Right kidney (tissue), 9 donors: ENCODE measurements around the gene CLCN6.

Experiments used
- DNase-seq: peaks from one replicate; pipeline ENCODE4 v3.0.0-alpha.2; 2016
- long read RNA-seq, 8 donors: transcript quantifications; one replicate each; lab custom pipeline, GENCODE V29; 2026

CLCN6 gene, protein sequence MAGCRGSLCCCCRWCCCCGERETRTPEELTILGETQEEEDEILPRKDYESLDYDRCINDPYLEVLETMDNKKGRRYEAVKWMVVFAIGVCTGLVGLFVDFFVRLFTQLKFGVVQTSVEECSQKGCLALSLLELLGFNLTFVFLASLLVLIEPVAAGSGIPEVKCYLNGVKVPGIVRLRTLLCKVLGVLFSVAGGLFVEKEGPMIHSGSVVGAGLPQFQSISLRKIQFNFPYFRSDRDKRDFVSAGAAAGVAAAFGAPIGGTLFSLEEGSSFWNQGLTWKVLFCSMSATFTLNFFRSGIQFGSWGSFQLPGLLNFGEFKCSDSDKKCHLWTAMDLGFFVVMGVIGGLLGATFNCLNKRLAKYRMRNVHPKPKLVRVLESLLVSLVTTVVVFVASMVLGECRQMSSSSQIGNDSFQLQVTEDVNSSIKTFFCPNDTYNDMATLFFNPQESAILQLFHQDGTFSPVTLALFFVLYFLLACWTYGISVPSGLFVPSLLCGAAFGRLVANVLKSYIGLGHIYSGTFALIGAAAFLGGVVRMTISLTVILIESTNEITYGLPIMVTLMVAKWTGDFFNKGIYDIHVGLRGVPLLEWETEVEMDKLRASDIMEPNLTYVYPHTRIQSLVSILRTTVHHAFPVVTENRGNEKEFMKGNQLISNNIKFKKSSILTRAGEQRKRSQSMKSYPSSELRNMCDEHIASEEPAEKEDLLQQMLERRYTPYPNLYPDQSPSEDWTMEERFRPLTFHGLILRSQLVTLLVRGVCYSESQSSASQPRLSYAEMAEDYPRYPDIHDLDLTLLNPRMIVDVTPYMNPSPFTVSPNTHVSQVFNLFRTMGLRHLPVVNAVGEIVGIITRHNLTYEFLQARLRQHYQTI
- long read RNA-seq, donor 1, full-length matches to known transcripts: 1 of 1 reads
- long read RNA-seq, donor 1, partial matches to known transcripts: 0 of 1 reads
- long read RNA-seq, donor 1, other reads (novel, unspliced or antisense): 0 of 1 reads
- long read RNA-seq, donor 2, full-length matches to known transcripts: 1 of 1 reads
- long read RNA-seq, donor 2, partial matches to known transcripts: 0 of 1 reads
- long read RNA-seq, donor 2, other reads (novel, unspliced or antisense): 0 of 1 reads
- long read RNA-seq, donor 3, full-length matches to known transcripts: 2 of 2 reads
- long read RNA-seq, donor 3, partial matches to known transcripts: 0 of 2 reads
- long read RNA-seq, donor 3, other reads (novel, unspliced or antisense): 0 of 2 reads
- long read RNA-seq, donor 4, full-length matches to known transcripts: 2 of 2 reads
- long read RNA-seq, donor 4, partial matches to known transcripts: 0 of 2 reads
- long read RNA-seq, donor 4, other reads (novel, unspliced or antisense): 0 of 2 reads
- long read RNA-seq, donor 5: 0 reads
- long read RNA-seq, donor 6: 0 reads
- long read RNA-seq, donor 7, partial matches to known transcripts: 0 of 1 reads
- long read RNA-seq, donor 7, other reads (novel, unspliced or antisense): 0 of 1 reads
- long read RNA-seq, donor 8: 0 reads

DNA sequence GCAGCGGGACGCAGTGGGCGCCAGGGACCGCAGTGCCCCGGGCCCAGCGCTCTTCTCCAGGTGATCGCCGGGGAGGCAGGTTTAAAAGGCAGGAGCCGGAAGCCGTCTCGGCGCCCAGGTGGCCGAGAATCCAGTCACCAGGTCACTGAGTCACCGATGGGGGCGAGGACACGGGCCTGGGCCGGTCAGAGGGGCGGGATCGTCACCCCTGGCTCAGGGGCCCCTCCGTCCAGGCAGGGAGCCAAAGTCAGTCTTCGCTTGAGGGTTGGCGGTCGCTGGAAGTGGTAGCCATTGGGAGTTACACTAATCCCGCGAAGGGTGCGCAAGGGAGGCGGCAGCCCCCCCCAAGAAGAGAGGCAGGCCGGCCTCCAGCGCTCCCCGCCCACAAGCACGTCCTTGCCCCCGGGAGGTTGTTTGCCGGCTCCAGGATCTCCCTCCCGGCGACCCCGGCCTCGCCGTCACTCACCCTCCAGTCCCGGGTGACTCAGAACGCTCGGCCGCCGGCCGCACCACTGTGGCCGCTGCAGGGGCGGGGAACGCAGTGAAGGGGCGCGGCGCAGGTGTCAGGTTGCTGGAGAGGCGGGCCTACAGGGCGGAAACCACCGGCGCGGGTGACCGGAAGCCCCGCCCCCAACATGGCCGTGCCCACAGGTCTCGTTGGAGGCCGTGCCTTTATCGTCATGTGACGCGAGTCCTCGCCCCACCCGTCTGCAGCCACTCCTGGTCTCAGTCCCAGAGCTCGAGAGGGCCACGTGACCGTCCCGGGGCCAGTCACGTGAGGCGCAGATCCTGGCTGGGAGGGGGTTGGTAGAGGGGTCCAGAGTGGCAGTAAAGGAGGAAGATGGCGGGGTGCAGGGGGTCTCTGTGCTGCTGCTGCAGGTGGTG is at the start of gene CLCN6, which contains the start of gene MTHFR:
Gene CLCN6 (plus strand): TSS at position 770 of the 885 bp plus-strand sequence. CDS start 72 bp downstream, at position 842.
Gene MTHFR (minus strand): TSS at position 543 of the 885 bp plus-strand sequence. CDS start 2,848 bp downstream, outside the sequence.
- DNase-seq: peak; percentile 96

DNA sequence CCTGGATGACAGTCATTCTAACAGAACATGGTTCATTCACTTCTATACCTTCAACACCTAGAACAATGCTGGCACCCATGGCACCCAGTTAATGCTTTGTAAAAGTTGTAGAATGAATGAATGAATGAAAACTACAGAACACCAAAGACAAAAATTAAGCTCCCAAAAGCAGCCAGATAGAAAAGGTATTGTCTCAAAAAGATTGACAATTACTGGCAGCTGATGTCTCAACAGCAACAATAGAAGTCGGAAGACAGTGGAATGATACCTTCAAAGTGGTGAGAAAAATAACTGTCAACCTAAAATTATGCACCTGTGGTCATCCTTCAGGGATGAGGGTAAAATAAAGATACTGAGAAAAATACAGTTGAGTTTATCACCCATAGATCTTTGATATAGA is 48.9 kb upstream of the CLCN6 start:
- DNase-seq: no peak

DNA sequence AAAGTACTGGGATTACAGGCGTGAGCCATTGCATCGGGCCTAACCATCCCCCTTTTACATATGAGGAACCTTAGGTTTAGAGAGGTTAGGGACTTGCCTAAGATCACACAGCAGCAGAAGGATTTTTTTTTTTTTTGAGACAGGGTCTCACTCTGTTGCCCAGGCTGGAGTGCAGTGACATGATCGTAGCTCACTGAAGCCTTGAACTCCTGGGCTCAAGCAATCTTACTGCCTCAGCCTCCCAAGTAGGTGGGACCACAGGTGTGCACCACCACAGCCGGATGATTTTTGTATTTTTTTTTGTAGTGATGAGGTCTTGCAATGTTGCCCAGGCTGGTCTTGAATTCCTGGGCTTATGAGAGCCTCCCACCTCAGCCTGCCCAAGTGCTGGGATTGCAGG is 46.2 kb upstream of the CLCN6 start:
- DNase-seq: no peak

DNA sequence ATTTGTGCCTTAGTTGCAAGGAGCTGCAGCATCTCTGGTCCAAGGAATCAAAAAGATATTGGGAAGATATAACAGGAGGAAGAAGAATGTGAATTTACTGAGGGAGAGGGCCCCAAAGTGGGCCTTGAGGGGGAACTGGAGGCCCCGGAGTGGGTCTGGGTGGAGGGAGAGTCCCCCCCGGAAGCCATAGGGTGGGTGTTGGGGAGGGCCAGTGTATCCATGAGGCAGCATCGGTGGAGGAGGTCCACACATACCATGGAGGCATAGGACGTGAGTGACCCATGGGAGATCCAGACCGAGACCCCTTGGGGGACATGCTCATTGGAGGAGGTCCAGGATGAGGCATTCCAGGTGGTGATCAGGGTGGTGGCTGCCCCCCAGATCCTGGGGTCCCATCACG is 44.7 kb upstream of the CLCN6 start:
- DNase-seq: no peak

DNA sequence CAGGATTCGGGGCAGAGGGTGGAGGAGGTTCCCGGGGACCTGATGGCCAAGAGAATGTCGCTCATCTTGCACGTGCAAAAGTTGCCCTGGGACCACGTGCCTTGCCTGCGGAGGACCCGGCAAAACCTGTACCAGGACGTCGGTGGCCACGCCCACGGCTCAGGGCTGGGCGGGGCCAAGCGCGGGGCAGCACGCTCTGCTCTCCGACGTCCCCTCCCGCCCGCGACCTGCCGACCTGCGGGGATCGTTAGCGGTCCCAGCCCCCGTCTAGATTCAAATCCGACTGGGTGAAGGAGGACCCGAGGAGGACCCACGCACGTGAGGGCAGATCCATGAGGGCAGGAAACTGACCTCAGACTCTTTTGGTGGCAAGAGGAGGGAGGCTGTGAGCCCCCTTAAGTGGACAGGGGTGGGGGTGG is 44.0 kb upstream of the CLCN6 start, which contains the start of gene C1orf167:
Gene C1orf167 (plus strand): TSS at position 206 of the 419 bp plus-strand sequence. CDS start 2,208 bp downstream, outside the sequence.
- DNase-seq: no peak

DNA sequence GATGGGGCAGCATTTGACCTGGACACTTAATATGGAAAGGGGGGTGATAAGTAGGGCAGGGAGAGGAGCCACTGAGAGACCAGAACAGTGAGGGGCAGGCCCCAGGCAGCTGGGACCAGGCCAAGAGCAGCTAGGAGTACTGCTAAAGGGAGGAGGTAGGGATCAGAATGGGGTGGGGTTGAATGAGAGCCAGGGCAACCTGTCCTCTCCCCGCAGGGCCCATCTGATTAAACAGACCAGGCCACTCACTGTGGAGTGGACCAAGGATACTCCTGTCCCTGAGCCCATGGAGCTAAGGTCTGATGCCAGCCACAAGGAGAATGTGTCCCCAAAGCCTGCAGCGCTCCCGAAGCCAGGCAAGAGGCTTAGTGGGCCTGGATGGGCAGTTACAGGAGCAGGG is 41.9 kb upstream of the CLCN6 start:
- DNase-seq: no peak

DNA sequence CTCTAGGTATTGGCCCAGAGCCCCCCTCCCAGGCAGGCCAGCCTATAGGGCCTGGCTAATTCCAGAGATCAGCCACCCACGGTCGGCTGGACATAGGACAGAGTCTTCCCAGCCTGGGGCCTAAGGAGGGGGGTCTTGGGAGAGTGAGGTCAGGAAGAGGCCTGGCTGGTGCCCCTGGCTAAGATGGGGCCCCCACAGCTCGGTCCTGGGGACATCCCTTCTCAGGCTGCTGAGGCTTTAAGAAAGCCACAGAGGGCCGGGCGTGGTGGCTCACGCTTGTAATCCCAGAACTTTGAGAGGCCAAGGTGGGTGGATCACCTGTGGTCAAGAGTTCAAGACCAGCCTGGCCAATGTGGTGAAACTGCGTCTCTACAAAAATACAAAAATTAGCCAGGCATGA is 41.5 kb upstream of the CLCN6 start:
- DNase-seq: no peak

DNA sequence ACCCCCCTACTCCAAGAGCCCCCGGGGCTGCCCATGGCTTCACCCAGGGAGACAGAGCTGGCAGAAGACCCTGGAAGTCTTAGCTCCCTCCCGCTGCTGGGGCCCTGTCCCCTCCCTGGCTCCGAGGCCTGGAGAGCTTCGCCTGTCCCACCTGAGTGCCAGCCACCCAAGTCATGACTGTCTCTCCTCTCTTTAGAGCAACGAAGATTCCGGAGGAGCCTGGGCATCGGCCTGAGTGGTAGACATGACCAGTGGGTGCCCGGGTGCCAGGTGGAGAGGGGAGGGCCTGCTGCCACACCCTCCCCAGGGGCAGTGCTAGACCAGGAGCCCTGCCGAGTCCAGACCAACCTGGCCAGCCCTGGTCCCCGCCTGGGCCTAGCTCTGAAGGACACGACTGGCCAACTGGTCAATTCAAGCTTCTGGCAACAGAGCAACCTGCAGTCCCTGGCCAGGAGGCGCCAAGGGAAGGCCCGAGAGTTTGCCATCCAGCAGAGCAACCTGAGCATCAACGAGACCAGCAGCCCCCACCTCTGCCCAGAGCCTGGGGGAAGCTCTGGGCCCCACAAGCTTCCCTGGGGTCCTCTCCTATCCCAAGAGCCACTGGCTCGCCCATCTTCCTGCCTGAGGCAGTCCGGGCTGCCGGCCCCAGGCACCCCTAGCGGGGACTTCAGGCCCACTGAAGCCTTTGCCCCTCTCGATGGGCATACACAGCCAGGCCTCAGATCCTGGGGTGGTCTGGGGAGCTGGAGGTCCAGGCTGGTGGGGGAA is 40.1 kb upstream of the CLCN6 start:
- DNase-seq: no peak

DNA sequence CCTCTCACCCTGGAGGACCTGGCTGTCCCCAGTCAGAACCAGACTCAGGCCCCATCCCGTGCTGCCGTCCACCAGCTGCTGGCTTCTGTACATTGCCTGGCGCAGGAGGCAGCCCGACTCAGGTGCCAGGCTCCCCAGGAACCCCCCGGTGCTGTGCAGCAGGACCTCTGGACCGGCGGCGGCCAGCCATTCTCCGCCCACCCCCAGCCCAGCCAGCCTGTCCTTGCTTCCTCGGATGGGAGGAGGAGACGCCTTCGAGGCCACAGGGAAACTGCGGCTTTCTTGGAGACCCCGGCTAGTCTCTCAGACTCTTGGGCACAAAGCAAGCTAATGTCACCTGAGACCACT is 39.6 kb upstream of the CLCN6 start:
- DNase-seq: no peak

DNA sequence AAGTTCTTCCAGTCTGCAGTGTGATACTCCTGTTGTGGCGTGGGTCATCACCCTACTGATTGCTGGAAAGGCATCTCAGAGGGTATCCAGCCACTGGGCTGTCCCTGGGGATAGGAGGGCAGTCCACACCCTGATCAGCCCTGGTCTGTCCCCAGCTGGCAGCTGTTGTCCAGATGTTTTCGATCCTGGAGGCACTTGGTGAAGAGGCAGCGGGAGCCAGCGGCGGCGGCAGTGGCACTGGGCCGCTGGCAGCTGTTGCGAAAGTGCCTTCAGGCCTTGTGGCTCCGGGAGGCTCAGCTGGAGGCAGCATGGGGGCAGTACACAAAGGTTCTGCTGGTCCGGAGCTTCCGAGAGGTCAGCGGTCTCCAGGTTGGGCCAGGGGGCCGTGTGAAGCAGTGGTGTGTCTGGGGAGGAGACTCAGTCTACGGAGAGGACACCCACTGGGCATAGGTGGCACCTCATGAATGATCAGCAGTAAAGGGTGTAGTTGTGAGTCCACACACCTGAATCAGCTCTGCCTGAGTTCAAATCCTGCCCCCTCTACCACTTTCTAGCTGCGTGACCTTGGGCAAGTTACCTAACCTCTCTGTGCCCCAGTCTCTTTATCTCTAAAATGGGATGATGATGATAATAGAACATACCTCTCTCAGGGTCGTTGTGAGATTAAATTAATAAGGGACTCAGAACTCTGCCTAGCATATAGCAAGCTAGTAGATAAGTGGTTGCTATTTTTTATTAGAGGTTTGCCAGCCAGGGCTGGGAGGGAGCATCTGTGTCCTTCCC is 37.9 kb upstream of the CLCN6 start:
- DNase-seq: no peak

DNA sequence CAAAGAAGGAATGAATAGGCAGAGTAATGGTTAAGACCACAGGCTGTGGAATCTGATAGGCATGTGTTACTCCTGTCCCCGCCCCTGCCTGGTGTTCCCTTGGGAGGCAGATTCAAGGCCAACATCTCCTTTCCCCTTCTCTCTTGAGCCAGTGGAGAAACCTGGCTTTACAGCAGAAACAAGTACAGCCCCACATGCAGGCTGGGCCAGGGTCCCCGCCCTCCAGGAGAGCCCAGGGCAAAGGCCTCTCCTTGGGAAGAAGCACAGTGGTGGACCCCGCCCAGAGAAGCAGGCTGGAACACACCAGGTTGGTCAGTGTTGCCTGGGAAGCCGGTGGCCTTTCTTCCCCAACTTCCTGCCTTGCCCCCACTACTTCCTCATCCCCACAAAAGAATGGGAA is 37.2 kb upstream of the CLCN6 start:
- no peak for DNase-seq

DNA sequence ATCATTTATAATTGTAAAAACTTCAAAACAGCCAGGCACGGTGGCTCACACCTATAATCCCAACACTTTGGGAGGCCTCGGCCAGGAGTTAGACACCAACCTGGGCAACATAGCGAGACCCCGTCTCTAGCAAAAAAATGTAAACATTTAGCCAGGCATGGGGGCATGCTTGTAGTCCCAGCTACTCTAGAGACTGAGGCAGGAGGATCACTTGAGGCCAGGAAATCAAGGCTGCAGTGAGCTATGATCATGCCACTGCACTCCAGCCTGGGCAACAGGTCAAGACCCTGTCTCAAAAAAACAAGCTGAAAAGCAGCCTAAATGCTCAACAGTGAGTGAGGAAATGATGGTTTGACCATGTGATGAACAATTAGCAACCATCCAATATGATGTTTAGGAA is 36.7 kb upstream of the CLCN6 start:
- DNase-seq: no peak

DNA sequence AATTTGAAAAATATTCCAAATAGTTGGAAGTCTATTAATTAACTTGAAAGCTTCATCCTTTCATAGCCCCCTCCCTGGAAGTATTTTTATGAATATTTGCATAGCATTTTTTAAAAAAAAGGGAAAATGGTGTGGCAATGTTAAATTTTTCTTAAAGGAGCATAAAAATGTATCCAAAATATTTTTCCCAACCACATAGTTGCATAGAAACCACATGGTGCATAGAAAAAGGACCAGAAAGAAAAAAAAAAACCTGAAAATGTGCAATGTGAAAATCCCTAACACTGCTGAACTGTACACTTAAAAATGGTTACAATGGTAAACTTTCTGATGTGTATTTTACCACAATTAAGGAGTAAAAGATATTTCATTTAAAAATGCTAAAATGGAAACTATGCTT is 36.0 kb upstream of the CLCN6 start:
- no peak for DNase-seq

DNA sequence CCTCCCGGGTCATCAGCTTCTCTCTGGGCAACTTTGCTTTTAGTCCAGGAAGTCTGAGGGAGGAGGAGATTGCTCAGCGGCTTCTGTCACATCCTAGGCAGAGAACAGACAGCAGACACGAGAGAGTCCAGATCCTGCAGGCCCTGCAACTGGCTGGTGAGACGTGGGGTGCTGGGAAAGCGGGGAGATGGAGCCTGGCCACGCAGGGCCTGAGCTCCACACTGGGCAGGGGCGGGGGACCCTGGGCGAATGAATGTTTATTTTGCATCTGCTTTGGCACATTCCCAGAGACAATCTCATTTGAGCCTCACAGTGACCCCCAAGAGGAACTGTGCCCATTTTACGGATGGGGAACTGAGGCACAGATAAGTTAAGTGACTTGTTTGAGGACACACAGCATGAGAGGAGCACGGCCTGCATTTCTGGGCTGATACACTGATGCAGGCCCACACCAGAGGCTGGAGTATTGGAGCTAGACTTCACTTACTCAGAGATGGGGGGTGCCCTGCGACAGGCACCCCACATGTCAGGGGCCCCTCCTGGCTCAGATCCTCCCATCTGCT is 34.4 kb upstream of the CLCN6 start:
- DNase-seq: no peak

DNA sequence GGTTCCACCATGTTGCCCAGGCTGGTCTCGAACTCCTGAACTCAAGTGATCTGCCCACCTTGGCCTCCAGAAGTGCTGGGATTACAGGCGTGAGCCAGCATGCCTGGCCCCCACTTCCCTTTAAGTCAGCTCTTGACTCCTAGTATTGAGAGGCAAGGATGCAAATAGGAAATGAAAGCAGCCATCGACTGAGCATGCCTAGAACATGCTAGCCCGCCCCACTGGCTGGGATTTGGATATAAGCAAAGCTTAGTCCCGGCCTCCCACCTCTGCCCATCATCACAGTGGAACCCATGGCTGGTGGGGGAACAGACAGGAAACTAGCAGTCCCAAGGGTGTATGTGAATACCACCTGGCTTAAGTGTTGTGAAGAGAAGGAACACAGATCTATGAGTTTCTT is 33.5 kb upstream of the CLCN6 start:
- no peak for DNase-seq

DNA sequence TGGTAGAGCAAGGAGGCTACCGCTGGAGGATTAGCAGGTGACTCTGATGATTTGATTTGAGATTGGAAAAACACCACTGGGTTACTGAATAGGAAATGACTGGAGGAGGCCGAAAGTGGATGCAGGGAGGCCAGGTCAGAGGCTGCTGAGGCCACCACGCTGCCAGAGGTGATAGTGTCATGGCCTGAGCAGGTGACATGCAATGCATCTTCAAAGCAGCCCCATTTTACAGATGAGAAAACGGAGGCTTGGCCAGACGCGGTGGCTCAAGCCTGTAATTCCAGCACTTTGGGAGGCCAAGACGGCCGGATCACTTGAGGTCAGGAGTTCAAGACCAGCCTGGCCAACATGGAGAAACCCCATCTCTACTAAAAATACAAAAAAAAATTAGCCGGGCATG is 31.2 kb upstream of the CLCN6 start:
- no peak for DNase-seq

DNA sequence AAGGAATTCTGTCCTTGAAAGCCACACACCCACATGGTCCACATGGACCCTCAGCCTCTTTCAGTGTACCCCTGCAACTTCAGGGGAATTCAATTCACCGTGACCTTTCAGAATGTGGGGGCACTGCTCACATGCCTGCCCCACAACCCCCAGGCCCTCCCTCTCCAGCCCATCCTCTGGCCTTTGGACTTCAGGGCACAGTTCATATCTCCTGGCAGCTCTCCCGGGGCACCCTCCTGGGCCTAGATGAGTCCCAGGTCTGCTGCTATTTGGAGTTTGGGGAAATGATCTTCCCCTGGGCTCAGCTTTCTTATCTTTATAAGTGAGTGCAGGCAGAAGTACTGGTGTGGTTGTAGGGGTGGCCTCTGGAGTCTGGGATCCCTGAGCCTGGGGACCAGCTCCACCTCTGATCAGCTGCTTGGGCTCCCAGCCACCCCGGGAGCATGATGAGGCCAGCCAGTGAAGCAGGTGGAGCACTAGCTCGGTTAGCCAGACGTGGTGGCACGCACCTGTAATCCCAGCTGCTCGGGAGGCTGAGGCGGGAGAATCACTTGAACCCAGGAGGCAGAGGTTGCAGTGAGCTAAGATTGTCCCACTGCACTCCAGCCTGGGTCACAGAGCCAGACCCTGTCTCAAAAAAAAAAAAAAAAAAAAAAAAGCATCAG is 28.2 kb upstream of the CLCN6 start:
- no peak for DNase-seq

DNA sequence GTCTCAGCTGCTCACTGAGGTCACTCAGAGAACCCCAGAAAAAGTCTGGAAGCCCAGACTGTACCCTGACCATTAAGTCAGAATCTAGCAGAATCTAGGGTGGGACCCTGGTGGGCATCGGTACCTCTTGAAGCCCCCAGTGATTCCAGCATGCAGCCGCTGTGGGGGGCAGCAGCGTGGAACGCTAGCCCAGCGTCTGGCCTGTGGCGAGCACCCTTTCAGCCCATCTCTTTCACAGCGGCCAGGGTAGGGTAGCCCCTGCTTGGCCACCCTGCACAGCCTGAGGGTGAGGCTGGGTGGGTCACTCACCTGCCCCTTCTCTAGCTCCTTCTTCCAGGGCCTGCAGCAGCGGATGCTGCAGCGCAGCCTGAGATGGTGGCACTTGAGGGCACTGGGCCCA is 27.7 kb upstream of the CLCN6 start:
- DNase-seq: no peak
